ENCODE data around the gene INPP4A. TPM values are rescaled to one million over a fixed set of nuclear protein-coding genes. Genes with fewer than 3 reads are reported as not detected.

The INPP4A gene
- total and polyA plus RNA-seq, 10 of the 15 experiments (the other 5 are each of a cell fraction or from before 2014, with no cell fraction given): 4.7 to 62.3 (median 36.9) TPM

DNA sequence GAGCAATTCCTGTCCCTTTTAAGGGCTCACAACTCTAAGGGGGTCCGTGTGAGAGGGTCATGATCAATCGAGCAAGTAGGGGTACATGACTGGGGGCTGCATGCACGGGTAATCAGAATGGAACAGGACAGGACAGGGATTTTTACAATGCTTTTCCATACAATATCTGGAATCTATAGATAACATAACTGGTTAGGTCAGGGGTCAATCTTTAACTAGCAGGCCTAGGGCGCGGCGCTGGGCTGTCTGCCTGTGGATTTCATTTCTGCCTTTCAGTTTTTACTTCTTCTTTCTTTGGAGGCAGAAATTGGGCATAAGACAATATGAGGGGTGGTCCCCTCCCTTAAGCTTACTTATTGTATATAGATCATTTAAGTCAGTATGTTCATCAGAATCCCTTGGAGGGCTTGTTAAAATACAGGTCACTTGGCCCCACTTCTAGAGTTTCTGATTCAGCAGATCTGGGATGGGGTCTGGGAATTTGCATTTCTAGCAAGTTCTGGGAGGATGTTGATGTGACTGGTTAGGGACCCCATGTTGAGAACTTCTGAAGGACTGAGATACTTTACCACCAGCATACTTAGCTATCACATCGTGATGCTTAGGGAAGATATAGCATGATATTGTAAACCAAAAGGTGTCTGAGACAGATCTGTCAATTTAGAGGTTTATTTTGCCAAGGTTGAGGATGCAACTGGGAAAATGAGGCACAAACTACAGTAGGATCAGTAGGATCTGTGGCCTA, 2.8 kb upstream of the INPP4A start (continued):
- TF ChIP-seq SREBF1 (IDR thresholded peaks at IDR 0.05; ENCODE audit: low read length) (no peak), RFX5 (IDR thresholded peaks at IDR 0.05; ENCODE audit: low read depth, low read length) (no peak), JUNB (IDR thresholded peaks at IDR 0.05) (no peak)
- TF ChIP-seq, protein P1, sequence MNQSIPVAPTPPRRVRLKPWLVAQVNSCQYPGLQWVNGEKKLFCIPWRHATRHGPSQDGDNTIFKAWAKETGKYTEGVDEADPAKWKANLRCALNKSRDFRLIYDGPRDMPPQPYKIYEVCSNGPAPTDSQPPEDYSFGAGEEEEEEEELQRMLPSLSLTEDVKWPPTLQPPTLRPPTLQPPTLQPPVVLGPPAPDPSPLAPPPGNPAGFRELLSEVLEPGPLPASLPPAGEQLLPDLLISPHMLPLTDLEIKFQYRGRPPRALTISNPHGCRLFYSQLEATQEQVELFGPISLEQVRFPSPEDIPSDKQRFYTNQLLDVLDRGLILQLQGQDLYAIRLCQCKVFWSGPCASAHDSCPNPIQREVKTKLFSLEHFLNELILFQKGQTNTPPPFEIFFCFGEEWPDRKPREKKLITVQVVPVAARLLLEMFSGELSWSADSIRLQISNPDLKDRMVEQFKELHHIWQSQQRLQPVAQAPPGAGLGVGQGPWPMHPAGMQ (IDR thresholded peaks at IDR 0.05; ENCODE audit: borderline replicate concordance): no peak

DNA sequence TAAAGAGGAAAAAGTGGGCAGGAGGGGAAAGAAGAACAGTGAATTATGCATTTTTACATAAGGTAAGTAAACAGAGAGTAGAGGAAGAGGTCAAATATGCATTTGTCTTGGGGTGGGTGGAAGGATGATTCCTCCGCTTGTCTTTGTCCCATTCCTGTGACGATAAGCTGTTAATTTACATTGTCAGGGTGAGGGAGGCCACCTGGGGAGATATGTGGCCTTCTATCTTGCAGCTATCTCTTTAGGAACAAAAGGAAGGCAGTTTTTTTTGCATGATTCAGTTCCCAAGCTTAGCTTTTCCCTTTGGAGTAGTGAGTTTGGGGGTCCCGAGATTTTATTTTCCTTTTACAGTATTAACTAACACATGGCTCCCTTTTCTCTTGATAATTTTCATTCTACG, 2.2 kb upstream of the INPP4A start:
- TF ChIP-seq WRNIP1 (IDR thresholded peaks at IDR 0.05; ENCODE audit: borderline replicate concordance, low read depth, low read length): no peak
- TF ChIP-seq EED (IDR thresholded peaks at IDR 0.05; ENCODE audit: low read depth): no peak
- TF ChIP-seq IKZF2 (IDR thresholded peaks at IDR 0.05): no peak
- TF ChIP-seq, protein P2, sequence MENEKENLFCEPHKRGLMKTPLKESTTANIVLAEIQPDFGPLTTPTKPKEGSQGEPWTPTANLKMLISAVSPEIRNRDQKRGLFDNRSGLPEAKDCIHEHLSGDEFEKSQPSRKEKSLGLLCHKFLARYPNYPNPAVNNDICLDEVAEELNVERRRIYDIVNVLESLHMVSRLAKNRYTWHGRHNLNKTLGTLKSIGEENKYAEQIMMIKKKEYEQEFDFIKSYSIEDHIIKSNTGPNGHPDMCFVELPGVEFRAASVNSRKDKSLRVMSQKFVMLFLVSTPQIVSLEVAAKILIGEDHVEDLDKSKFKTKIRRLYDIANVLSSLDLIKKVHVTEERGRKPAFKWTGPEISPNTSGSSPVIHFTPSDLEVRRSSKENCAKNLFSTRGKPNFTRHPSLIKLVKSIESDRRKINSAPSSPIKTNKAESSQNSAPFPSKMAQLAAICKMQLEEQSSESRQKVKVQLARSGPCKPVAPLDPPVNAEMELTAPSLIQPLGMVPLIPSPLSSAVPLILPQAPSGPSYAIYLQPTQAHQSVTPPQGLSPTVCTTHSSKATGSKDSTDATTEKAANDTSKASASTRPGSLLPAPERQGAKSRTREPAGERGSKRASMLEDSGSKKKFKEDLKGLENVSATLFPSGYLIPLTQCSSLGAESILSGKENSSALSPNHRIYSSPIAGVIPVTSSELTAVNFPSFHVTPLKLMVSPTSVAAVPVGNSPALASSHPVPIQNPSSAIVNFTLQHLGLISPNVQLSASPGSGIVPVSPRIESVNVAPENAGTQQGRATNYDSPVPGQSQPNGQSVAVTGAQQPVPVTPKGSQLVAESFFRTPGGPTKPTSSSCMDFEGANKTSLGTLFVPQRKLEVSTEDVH (IDR thresholded peaks at IDR 0.05; ENCODE audit: low read depth, partially characterized antibody): no peak
- no peak for ATAC-seq
- 69% methylated on average over 4 of the region's 4 CpGs for WGBS (ENCODE audit: insufficient coverage, insufficient replicate concordance, low lambda C conversion rate, missing lambda C conversion rate)
- H3K36me3 ChIP-seq (ENCODE audit: control insufficient read depth in 2 of 2, insufficient read depth in 2 of 2, low read length in 1 of 2): peaks cover 0 to 3% of the 10 kb centered on the region in 2 experiments; a peak in 1 of 4 replicates
- no peaks in the 10 kb centered on the region for H3K27me3 ChIP-seq (replicated peaks in 1 of 2; ENCODE audit: control insufficient read depth in 2 of 2, insufficient read depth in 2 of 2, low read length in 1 of 2)
- no peak for DNase-seq (ENCODE audit: low read depth, low spot score)
- no peak for FAIRE-seq
- SMC1A ChIA-PET (ENCODE audit: uncharacterized antibody, unreplicated experiment): interaction anchor here (1.0 kb wide), 3 partner anchors 12 to 22 kb away, joined by 3 read pairs; no protein-coding TSS in a partner anchor
- POLR2A ChIA-PET: interaction anchor here (2.0 kb wide), 1 partner anchor 10 kb away, joined by 8 read pairs; no protein-coding TSS in a partner anchor
- H3K9ac ChIP-seq (ENCODE audit: control insufficient read depth, insufficient read depth, low read length): no peak overlapping the region
- H2AFZ ChIP-seq (ENCODE audit: control insufficient read depth, low read depth, low read length): no peak overlapping the region
- BruUV-seq (replicated peaks): no TSS peak
- no peaks in the 10 kb centered on the region for H4K20me1 ChIP-seq (ENCODE audit: control insufficient read depth, insufficient read depth)
- CTCF ChIA-PET: interaction anchor here (1.2 to 1.7 kb wide), 3 partner anchors 11 to 61 kb away, joined by 3 to 5 read pairs (median 5); no protein-coding TSS in a partner anchor
- peaks cover 11% of the 10 kb centered on the region; the same call in 2 of the 3 replicates for H3K9me3 ChIP-seq (replicated peaks; ENCODE audit: control insufficient read depth, insufficient read depth, low read length)
- H3K27ac ChIP-seq (ENCODE audit: control insufficient read depth, insufficient read depth): no peak overlapping the region
- RAD21 ChIA-PET (ENCODE audit: unreplicated experiment): no interaction called here
- in situ Hi-C loops (cut with MboI) (no loop called here), intact Hi-C loops (cut with micrococcal nuclease; ENCODE audit: unreplicated experiment) (no loop called here)
- H3K79me2 ChIP-seq (ENCODE audit: control insufficient read depth, insufficient read depth, low read length): peaks cover 32% of the 10 kb centered on the region
- H3K4me1 ChIP-seq (ENCODE audit: control insufficient read depth, insufficient read depth, low read length): peaks cover 9% of the 10 kb centered on the region
- no peak overlapping the region for H3K4me2 ChIP-seq (ENCODE audit: control insufficient read depth, insufficient read depth)
- H3K4me3 ChIP-seq: no peak overlapping the region

Data from GM12878 (cell line).